Fibroblast of skin of left quadriceps (primary cell): ENCODE data around the gene SPART.

Experiments
- DNase-seq, 2 experiments: peaks; one replicate each; pipeline ENCODE4 v3.0.0-alpha.2; 2013; ENCODE audit warnings: low read depth in 2 of 2

The SPART gene, protein sequence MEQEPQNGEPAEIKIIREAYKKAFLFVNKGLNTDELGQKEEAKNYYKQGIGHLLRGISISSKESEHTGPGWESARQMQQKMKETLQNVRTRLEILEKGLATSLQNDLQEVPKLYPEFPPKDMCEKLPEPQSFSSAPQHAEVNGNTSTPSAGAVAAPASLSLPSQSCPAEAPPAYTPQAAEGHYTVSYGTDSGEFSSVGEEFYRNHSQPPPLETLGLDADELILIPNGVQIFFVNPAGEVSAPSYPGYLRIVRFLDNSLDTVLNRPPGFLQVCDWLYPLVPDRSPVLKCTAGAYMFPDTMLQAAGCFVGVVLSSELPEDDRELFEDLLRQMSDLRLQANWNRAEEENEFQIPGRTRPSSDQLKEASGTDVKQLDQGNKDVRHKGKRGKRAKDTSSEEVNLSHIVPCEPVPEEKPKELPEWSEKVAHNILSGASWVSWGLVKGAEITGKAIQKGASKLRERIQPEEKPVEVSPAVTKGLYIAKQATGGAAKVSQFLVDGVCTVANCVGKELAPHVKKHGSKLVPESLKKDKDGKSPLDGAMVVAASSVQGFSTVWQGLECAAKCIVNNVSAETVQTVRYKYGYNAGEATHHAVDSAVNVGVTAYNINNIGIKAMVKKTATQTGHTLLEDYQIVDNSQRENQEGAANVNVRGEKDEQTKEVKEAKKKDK

DNA sequence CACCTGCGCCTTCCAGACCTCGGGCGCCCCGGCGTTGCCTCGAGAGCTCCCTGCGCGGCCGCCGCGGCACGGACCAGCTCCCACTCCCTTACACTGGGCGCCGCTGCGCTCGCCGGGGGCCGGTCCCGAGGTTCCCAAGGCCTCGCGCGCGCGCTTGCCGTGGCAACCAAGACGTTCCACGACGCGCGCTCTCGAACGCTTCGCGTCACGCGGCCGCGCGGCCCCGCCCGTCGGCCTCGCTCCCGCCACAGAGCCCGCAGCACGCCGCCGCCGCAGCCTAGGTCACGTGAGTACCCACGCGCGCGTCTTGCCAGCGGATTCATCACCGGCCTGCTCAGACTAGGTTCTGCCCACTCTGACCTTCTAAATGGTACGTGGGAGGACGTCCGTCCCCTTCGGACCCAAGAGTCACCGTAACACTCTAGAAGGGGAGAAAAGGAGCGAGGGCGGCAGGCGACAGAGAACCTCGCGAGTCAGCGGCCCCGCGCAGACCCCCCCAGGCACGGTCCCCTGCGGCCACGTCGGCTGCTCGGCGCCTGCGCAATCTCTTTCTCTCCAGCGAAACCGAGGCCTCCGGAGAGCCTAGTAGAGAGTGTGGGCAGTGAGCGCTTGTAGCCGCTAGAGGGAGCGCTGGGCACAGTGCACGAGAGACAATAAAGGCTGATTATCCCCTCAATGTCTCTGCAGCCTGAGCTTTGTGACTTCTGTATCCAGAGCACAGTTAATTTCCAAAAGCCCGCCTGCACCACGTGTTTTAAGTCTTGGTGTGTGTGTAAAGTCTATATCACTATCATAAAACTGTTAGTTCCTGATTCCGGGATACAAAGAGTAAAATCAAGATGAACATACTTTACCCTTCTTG, at the start of gene SPART:
Gene SPART, minus strand, starts transcription at position 173 of the 862 bp plus-strand sequence. CDS start 10,564 bp downstream, outside the sequence.
- peak; percentile 84 for DNase-seq

DNA sequence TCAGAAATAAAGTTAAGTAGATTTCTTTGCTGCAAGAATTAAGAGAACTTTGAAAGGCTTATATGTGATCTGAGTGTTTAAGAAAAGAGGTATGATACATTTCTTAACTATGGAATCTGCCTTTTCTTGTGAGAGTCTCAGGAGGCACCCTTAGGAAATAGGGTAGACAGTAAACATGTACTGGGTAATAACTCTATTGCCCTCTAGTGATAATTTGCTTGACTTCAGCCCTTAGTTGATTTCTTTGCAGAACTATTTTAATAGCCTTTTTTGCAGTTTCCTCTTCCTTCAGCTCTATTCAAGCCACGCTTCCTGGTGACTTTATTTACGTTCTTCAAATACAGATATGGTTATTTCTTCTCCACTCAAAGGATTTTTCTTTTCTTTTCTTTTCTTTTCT, 49.1 kb upstream of the SPART start:
- DNase-seq: peak; percentile 39 to 48

DNA sequence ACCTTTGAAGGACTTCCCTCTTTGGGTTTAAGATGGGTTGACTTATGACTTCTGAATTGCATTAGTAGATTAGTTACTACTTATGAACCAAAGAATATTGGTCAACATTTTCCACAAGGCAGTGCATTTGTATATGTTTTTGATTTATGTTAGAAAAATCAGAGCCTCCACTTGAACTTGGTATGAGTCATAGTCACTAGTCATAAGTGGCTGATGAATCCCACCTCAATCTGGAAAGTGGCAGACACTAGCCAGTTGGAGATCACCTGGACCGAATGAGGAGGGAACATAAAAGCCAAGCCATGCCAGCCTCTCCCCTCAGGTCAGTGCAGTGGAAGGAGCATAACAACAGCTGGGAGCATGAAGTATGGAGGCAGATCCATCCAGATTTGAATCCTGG, 39.3 kb upstream of the SPART start:
- no peak for DNase-seq

DNA sequence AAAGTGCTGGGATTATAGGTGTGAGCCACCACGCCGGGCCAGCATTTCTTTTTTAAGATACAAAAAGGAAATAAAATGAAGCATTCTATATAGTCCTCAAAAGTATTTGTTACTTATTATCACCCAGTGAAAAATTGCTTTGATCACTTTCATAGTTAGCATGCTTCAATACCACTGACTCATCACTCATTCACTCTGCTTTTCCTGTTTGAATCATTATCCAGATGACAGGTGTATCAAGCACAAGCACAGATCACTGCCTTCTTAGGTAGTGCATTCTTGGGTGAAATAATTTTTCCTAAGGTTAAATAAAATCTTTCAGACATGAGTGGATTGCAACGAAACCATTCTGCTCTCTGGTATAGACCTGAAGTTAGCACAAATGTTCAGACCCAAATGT, 35.8 kb upstream of the SPART start:
- DNase-seq: no peak

DNA sequence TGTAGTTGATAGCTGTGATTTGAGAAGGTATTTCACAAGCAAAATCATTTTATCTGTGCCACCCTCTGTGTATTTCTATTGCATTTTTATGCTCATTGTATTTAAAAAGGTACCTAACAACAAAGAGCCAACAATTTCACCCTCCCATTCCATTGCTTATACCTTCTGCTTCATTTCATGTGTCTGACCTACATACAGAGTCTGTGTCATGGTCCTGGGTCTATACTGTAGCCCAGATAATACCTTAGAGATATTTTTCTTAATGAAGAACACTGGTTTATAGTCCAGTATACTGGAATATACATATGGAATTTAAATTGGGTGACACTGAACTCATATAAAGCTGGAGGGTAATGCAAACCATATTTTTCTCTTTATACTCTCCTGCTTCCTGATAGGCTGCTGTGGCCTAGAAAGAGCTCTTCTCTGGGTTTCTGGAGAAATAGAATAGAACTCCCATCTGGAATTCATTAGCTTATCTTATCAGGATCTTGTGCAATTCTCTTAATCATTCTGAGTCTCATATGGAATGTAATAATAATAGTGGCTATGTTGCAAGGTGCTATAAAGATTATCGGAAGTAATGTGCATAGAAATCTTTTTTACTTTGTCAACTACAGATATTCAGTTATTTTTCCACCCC, 31.8 kb upstream of the SPART start:
- peak; percentile 63 to 64 for DNase-seq

DNA sequence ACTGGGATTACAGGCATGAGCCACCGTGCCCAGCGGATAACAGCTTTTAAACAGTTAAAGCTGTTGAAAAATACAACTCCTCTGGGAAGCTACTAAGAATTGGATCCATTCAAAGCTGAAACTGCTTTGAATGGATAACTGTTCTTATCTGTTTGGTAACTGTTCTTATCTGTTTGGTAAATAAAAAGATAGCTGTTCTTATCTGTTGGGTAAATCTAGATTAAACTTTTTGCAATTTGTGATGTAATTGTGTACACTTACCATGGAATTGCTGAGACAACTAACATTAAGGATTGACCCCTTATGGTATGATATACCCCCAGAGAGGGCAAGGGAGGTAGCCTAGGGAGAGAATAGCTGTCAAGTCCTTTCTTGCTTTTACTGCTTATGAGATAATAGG, 27.9 kb upstream of the SPART start:
- no peak for DNase-seq

DNA sequence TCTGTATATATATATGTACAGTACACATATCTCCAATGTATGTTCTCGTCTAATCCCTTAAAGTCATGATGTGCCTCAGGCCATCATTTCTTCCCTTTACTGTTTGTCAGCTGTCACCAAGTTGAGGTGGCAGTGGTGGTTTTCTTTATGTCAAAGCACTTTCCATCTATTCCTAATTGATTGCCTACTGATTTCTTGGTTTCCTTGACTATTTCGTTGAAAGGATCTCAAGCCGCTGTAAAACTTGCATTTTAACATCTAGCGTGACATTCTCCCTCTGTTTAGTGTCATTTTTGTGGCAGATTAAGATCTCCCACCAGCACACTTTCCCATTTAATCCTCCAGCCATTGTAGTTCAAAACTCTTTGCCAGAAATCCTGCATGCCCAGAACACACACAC, 25.0 kb upstream of the SPART start:
- DNase-seq: no peak

DNA sequence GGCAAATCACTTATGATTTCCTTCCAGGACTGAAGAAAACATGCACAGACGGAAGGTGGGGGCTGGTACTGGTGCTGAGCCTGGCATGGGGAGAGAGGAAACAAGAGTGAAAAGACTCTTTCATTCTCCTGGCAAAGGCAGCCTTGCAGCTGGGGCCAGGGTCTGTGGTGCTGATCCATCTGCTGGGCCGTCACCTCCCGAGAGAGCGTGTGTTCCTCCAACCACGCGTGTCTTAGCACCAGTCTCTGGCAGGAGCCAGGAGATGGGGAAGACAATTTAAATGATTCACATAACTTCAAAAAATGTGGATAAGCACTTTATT, 23.9 kb upstream of the SPART start:
- DNase-seq: no peak

DNA sequence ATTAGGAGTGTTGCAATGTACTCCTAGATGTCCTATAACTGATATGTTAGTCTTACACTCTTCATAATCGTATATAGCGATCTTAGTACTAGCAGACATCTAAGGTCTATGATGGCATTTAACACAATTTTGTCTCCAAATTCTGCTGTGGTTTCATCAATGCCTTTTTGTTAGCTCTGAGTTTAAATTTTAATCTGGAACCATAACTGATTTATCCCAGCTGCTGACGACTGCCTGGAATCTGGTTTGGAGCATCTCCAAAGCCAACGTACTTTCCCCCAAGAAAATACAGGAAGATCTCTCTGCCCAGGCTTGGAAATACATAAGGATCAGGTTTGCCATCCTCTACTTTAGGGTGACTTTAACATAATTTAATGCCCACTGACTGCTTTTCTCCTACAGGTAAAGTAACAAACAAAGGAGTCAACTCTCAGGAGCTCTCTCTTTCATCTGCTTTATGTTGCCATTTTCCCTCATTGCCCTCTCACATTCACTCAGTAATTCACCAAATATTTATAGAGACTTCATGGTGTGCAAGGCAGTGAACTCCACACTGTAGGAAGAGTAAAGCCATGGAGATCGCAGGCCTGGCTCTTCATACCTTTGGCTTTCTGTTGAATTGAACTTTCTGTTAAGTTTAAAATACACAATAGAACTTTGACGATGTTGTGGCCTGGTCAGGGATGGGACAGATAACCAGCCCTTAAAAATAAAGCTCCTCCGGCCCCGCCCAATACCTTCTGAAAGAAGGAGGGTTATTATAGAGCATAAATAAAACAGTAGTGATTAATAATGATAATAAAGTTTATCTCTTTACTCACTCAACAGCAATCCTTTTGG, 23.3 kb upstream of the SPART start:
- DNase-seq: peak in 1 of 2 experiments; percentile 27

DNA sequence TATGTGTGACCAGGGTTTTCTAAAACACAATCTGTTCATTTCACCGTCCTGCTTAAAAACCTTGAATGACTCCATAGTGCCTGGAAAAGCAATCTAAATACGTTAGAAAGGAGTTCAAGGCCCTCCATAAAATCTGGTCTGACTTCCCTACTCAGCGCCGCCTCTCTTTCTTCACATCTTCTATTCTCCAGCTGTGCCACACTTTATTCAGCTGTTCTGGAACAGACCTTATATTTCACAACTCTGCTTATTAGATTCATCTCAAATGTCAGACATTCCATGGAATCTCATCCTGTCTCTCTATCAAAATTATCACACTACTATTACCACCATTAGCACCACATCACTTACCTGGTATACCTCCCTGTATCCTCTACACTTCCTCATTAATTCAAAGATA, 19.8 kb upstream of the SPART start:
- no peak for DNase-seq

DNA sequence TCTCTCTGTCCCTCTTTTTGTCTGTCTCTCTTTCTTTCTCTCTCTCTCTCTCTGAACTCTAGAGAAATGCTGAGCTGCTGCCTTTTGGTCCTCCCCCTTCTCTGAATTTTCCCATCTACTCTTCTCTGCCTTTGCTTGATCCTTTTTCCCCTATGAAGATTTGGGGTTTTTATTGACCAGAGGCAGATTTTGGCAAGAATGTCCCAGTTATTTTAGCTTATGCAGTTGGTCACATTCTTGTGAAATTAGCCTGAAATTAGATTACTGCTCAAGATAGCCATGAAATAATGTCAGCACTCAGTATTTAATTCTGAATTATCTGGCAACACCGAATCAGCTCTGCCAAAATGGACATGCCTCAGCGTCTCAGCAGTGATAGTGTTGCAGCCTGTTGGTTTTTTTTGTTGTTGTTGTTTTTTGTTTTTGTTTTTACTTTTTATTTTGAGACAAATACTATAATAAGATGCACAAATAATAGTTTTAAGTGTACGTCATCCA, 17.2 kb upstream of the SPART start:
- no peak for DNase-seq

DNA sequence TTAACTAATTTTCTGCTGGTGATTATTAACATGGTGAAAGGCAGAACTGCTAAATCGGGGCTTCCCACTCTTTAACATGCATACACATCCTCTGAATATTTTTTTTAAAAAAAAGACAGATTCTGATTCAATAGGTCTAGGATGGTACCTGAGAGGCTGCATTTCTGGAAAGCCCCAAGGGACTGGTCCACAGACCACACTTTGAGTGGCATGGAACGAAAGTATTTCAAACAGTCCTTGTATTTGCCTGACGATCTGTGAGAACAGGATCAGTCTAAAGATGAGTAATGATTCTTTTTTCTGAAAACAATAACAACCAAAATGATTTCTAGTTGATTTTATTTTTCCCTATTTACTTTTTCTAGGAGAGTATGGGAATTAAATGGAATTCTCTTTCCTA, 16.7 kb upstream of the SPART start:
- no peak for DNase-seq

DNA sequence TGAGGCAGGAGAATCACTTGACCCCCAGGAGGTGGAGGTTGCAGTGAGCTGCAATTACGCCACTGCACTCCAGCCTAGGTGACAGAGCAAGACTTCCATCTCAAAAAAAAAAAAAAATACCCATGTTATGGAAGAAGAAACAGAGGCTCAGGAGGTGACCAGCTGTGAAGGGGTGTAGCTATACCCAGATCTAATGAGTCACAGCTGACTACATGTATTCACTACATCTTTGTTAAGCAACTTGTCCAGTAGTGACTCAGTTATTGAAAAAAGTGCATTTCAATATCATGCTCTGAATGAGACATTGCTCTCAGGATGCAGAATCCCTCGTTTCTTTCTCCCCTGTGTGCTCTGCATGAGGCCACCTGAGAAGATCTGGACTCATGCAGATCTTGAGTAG, 16.1 kb upstream of the SPART start:
- peak; percentile 50 to 52 for DNase-seq

DNA sequence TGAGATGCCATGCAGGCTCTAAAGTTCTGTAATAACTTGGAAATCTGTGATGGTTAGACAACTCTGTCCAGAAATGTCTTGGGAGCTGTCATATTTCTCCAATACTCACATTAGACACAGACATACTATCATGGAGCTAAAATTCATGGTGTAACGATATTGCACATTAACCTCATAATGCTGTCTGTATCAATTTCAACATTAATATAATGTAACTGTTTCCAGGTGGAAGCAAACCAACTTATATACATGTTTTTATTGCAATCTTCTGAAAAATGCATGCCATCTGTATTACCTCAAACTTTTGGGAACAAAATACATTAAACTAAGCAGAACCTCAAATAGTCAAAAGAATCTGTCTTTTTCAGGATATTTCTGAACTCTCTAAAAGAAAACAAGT, 14.7 kb upstream of the SPART start:
- DNase-seq: peak; percentile 29 to 40

DNA sequence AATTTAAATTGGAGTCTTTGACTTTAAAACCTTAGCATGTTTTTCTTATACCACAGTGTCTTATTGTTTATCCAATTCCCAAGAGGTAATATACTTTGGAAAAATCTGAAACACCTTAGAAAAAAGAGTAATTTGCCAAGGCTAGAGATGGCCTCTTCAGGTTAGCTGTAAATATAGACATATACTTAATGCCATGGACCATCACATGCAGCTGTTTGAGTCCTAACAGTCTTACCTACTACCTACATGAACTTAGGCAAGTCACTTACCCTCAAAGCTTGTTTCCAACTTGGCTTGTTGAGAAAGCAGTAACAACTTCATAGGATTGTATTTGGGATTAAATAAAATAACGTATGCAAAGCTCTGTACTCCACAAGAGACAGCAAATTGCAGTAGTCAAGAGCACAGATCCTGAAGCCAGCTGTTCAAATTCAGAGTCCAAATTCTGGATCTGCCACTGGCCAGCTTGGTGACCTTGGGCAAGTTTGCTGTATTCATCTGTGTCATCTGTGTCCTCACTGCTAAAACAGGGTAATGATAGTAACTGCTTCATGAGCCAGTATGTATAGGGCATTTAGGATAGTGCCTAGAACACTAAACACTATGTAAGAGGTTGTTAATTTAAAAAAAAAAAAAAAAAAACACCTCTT, 13.2 kb upstream of the SPART start:
- DNase-seq: no peak

DNA sequence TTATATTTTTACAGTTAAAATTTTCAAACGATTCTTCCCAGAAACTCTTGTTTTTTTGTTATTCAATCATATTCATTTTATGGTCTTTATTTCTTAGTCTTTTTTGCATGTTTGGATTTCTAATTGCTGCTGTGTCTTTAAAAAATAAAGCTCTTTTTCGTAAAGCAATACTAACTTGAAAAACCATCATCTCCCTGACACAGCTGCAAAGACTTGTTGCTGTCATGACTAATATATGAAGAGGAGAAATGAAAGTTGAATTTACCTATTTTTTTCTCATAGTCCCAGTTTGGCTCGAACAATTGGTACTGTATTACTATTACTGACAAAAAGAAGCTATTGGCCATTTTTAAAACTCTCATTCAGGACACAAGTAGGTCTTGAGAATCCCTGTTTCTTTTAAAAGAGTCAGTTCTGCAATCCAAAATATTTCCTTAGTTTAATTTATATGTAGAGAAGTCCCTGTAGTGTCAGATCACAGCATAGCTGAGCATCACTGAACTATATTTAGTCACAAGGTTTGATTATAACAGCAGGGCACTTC, 12.1 kb upstream of the SPART start:
- DNase-seq: no peak

DNA sequence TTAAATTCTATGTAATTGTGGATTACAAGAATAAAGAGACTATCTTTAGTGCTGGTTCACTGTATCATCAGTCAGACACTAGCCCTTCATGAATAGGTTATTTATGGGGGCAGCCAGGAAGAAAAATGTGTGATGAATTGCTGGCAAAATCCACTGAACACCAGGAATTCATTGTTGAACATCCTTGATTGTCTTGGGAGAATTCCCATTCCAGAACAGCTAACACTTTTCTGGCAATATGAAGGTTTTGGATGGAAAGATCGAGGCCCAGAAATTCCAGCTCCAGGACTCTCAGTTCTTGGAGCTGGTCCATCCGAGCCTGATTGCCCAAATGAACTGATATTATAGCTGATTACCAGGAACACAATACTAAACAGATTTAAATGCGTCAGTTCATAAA, 11.5 kb upstream of the SPART start:
- no peak for DNase-seq

DNA sequence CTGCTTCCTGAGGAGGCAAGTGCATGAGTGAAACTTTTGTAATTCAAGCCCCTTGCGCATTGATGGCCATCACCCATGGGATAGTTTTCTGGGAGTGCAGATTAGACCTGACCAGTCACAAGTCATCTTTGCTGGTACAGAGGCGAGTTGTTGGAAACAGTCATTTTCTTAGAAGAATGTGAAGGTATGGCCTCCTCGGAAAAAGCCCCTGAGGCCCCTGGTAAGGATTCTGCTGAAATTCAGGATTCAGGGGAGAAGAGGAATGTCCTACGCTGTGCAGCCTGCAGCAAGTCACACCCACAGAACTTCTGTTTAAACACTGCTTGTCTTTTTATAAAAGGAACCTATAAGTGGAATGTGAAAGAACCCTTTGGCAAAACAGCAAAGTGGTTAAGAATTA, 11.0 kb upstream of the SPART start:
- no peak for DNase-seq

DNA sequence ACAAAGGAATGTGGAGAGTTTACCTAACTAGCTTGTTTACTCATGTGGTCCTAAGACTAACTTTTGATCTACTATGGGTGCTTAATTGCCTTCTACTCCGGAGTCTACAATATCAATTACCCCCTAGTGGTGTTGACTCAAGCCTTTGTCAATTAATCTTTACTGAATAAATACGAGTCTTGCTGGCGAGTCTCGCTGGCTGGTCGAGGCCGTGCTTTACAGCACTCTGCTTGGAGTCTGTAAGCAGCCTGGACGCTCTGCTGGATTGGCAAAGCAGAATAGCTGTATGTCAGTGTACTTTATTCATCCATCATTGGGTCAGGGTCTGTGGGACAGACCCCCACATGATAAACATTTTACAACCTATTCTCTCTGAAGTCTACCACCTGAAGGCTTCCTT, 9.9 kb upstream of the SPART start:
- no peak for DNase-seq

DNA sequence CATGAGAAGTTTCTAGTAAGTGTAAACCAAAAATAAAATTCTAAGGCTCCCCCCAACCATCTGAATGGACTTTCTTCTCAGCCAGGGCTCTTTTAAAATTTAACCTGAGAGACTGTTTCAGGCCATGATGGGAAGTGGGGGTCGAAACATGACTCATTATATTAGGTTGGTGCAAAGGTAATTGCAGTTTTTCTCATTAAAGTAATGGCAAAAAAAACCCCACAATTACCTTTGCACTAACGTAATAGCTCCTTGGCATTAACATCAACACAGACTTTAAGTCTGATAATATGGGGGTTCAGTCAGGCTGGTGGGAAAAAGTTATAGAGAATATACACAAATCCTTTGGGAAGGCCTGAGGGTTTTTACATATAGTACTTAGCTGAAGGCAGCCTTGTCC, 9.4 kb upstream of the SPART start:
- no peak for DNase-seq
